ENCODE measurements around the gene DKC1. TPM values are rescaled to one million over a fixed set of nuclear protein-coding genes. Genes with fewer than 3 reads are reported as not detected.
"Not testable (repeated sequence)": the region's sequence is repeated elsewhere in the genome, so short reads cannot be mapped to it uniquely, and the experiment has no call there.

DKC1 gene
- total RNA-seq, 1 experiment from 2014 or later = 48.1 TPM

GRCh38 chrX:154825586-154825985, 62.9 kb downstream of the DKC1 start:
- not testable (repeated sequence) for H3K4me3 ChIP-seq; DNase-seq (ENCODE audit: low read depth in 1 of 2, low spot score in 2 of 2)

More at GRCh38 chrX:154825586-154825985, 62.9 kb downstream of the DKC1 start:
- not testable (repeated sequence) for H3K4me1 ChIP-seq (replicated peaks); H3K27me3 ChIP-seq (replicated peaks); H3K9me3 ChIP-seq (replicated peaks); H3K27ac ChIP-seq; H3K36me3 ChIP-seq

Other genes with a start within 250 kb of the DKC1 start
- 19.6 and 28.8 TPM in 2 replicates for gene FAM3A, start 246.6 kb upstream of the DKC1 start, total RNA-seq (2014; rRNA removed; shearing (Covaris generic))
- gene G6PD, start 216.0 kb upstream of the DKC1 start, total RNA-seq (2014; rRNA removed; shearing (Covaris generic)) = 32.6 and 52.7 TPM in 2 replicates
- gene IKBKG, start 215.2 kb upstream of the DKC1 start, total RNA-seq (2014; rRNA removed; shearing (Covaris generic)) = 20.6 and 24.2 TPM in 2 replicates
- not detected in 2 replicates for gene CTAG1A, start 177.7 kb upstream of the DKC1 start, total RNA-seq (2014; rRNA removed; shearing (Covaris generic))
- gene CTAG1B, start 143.6 kb upstream of the DKC1 start, total RNA-seq (2014; rRNA removed; shearing (Covaris generic)) = not detected in 2 replicates
- gene CTAG2, start 109.3 kb upstream of the DKC1 start, total RNA-seq (2014; rRNA removed; shearing (Covaris generic)) = not detected in 2 replicates
- 0.95 and 0.97 TPM in 2 replicates for gene GAB3, start 11.8 kb upstream of the DKC1 start, total RNA-seq (2014; rRNA removed; shearing (Covaris generic))
- 26.5 and 40.1 TPM in 2 replicates for gene MPP1, start 42.6 kb downstream of the DKC1 start, total RNA-seq (2014; rRNA removed; shearing (Covaris generic))
- gene SMIM9, start 71.8 kb downstream of the DKC1 start, total RNA-seq (2014; rRNA removed; shearing (Covaris generic)) = not detected in 2 replicates
- 0.89 and 1.5 TPM in 2 replicates for gene F8A1, start 123.5 kb downstream of the DKC1 start, total RNA-seq (2014; rRNA removed; shearing (Covaris generic))